Esophagus muscularis mucosa (tissue), 4 donors: ENCODE data around the gene PARD6G. TPM values are rescaled to one million over a fixed set of nuclear protein-coding genes. Genes with fewer than 3 reads are reported as not detected.

ENCODE experiments used
- DNase-seq: peaks from one replicate; pipeline ENCODE4 v3.0.0-alpha.2; 2017; ENCODE audit errors: extremely low spot score
- H3K27ac ChIP-seq, 4 donors: fragments of 200-600 bp; sonication (generic); replicated peaks in 1 of 4; 1 replicate in 3 of 4; 2 replicates in 1 of 4; pipeline ENCODE4 v1.5.1; 2016 to 2019; ENCODE audit warnings: mild to moderate bottlenecking in 1 of 4
- H3K27me3 ChIP-seq, 4 donors: fragments of 200-600 bp; sonication (generic); one replicate each; pipeline versions ENCODE4 v1.5.1 to v1.6.0; 2016 to 2019
- H3K36me3 ChIP-seq, 4 donors: fragments of 200-600 bp; sonication (generic); one replicate each; pipeline ENCODE4 v1.5.1; 2016 to 2019
- H3K4me1 ChIP-seq, 4 donors: fragments of 200-600 bp; sonication (generic); one replicate each; pipeline ENCODE4 v1.5.1; 2016 to 2019
- H3K4me3 ChIP-seq, 4 donors: fragments of 200-600 bp; sonication (generic); 1 replicate in 2 of 4; 2 replicates in 2 of 4; pipeline ENCODE4 v1.5.1; 2016 to 2019; ENCODE audit warnings: mild to moderate bottlenecking in 4 of 4, moderate library complexity in 1 of 4
- H3K9me3 ChIP-seq, 4 donors: fragments of 200-600 bp; sonication (generic); 1 replicate in 3 of 4; 2 replicates in 1 of 4; pipeline ENCODE4 v1.5.1; 2016 to 2019
- EP300 ChIP-seq: sonication (generic); formaldehyde crosslinking; IDR thresholded peaks from one replicate; pipeline ENCODE4 v1.6.1; 2017; ENCODE audit warnings: antibody characterized with exemption
- POLR2A ChIP-seq: fragments of 450-650 bp; IDR thresholded peaks from one replicate; pipeline ENCODE4 v1.6.1; 2017; ENCODE audit warnings: antibody characterized with exemption, moderate library complexity, mild to moderate bottlenecking, low read depth
- POLR2AphosphoS5 ChIP-seq, 2 donors: sonication (generic); formaldehyde crosslinking; IDR thresholded peaks; one replicate each; pipeline ENCODE4 v1.6.1; 2017; ENCODE audit warnings: antibody characterized with exemption in 2 of 2
- WGBS: methylation state at CpG from one replicate; pipeline ENCODE4 v1.1.5; 2018; 5-methylcytosine and 5-hydroxymethylcytosine counted together
- intact Hi-C: fragments of 100-400 bp; cut with DNase I; formaldehyde crosslinking; loops from one replicate; pipeline ENCODE4 v1.15.1; 2023
- total RNA-seq, 4 donors: library from RNA; depleted of rRNA; stranded (reverse); fragments of >200 nt; gene quantifications; one replicate each; pipeline versions ENCODE4 v1.1.0 to v1.2.1, GENCODE V29; 2016
- TF ChIP-seq, protein P1 (sequence below), 3 experiments: fragments of 200-600 bp in 2 of 3; fragments of 450-650 bp in 1 of 3; sonication (generic) in 2 of 3; IDR thresholded peaks; one replicate each; pipeline ENCODE4 v1.5.1; 2017 to 2019; ENCODE audit warnings: antibody characterized with exemption in 3 of 3, mild to moderate bottlenecking in 2 of 3, moderate library complexity in 1 of 3

The PARD6G gene
- total RNA-seq, 4 donors from 2014 or later, result 5.4 to 11.3 (median 10.4) TPM

- no peaks in the 10 kb centered on the region for H3K9me3 ChIP-seq
- peak; percentile 7 for DNase-seq
- intact Hi-C loops, result no loop called here
- TF ChIP-seq POLR2A (no peak), POLR2AphosphoS5 (IDR thresholded peaks at IDR 0.05) (no peak), EP300 (no peak)
- TF ChIP-seq, protein P1, sequence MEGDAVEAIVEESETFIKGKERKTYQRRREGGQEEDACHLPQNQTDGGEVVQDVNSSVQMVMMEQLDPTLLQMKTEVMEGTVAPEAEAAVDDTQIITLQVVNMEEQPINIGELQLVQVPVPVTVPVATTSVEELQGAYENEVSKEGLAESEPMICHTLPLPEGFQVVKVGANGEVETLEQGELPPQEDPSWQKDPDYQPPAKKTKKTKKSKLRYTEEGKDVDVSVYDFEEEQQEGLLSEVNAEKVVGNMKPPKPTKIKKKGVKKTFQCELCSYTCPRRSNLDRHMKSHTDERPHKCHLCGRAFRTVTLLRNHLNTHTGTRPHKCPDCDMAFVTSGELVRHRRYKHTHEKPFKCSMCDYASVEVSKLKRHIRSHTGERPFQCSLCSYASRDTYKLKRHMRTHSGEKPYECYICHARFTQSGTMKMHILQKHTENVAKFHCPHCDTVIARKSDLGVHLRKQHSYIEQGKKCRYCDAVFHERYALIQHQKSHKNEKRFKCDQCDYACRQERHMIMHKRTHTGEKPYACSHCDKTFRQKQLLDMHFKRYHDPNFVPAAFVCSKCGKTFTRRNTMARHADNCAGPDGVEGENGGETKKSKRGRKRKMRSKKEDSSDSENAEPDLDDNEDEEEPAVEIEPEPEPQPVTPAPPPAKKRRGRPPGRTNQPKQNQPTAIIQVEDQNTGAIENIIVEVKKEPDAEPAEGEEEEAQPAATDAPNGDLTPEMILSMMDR (IDR thresholded peaks at IDR 0.05), result no peak
- no peak overlapping the region for H3K4me3 ChIP-seq
- H3K27me3 ChIP-seq, result no peaks in the 10 kb centered on the region
- no peak overlapping the region for H3K27ac ChIP-seq
- no peaks in the 10 kb centered on the region for H3K4me1 ChIP-seq
- H3K36me3 ChIP-seq, result peaks cover 20 to 52% (median 41%) of the 10 kb centered on the region in 4 donors
- 86% methylated on average over 3 of the region's 3 CpGs for WGBS
Measured at GRCh38 chr18:80132180-80132812, 115.0 kb downstream of the PARD6G start.

- peak; percentile 68 for DNase-seq
- TF ChIP-seq POLR2A (no peak), EP300 (no peak), POLR2AphosphoS5 (IDR thresholded peaks at IDR 0.05) (no peak)
- TF ChIP-seq, protein P1 (IDR thresholded peaks at IDR 0.05), result no peak
- Histone ChIP-seq H3K27me3 (no peaks in the 10 kb centered on the region), H3K36me3 (peaks cover 5 to 34% (median 24%) of the 10 kb centered on the region in 4 donors), H3K9me3 (no peaks in the 10 kb centered on the region), H3K4me1 (no peaks in the 10 kb centered on the region), H3K27ac (no peak overlapping the region), H3K4me3 (no peak overlapping the region)
- intact Hi-C loops, result no loop called here
- WGBS, result 88% methylated on average over 5 of the region's 5 CpGs
Measured at GRCh38 chr18:80130555-80130954, 116.8 kb downstream of the PARD6G start.

DNA sequence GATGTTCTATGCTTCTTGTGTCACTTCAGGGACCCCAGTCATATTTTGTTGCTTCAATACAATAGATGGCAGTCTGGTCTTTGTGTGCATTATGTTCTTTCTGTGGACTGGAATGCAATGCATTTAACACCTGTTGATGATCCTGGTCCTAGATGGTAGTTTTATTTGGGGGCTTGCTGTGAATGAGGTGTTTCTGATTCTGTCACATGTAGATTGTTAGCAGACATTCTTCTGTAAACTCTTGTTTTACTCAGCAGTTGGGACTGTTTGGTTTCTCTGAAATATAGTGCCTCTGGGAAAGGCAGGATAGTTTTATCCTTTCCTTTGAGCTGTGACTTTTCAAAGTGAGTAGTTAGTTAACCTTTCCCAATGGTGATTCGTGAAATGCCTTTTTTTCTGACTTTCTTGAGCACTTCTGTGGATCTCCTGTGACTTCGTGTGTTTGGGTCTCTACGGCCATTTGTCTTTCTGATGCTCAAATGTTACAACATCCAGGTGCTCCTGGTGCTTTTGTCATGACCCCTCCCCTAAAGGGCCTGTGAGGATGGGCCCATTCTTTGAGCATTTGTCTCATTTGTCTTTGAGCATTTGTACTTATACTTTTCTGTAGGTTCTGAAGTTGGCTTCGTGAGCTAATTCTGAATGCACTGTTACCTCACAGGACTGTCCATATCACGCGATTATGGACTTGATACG lies 117.5 kb downstream of the PARD6G start:
- Histone ChIP-seq H3K36me3 (peaks cover 0 to 27% (median 20%) of the 10 kb centered on the region in 4 donors), H3K4me3 (no peak overlapping the region), H3K9me3 (no peaks in the 10 kb centered on the region), H3K27ac (no peak overlapping the region), H3K27me3 (no peaks in the 10 kb centered on the region), H3K4me1 (no peaks in the 10 kb centered on the region)
- DNase-seq, result peak; percentile 17
- TF ChIP-seq, protein P1 (IDR thresholded peaks at IDR 0.05), result no peak
- WGBS, result 93% methylated on average over 7 of the region's 7 CpGs
- intact Hi-C loops, result no loop called here

DNA sequence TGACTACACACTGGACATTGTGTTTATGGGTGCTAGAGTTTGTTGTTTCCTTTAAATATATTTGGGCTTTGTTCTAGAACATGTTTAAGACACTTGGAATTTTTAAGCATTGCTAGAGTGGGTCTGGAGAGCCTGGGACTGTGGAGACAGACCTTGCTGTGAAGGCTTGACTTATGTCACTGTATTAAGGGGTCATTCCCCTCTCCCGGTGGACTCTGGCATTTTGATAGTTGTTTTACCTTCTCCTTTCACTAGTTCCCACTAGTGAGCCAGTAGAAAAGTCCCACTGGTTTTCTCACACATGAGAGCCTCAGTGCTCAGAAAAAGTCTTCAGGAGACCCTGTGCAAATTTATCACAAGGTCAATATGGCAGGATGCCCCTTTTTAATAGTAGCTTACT lies 119.7 kb downstream of the PARD6G start:
- Histone ChIP-seq H3K4me1 (no peaks in the 10 kb centered on the region), H3K36me3 (peaks cover 0 to 7% (median 3%) of the 10 kb centered on the region in 4 donors), H3K9me3 (no peaks in the 10 kb centered on the region), H3K27ac (no peak overlapping the region), H3K27me3 (no peaks in the 10 kb centered on the region), H3K4me3 (no peak overlapping the region)
- DNase-seq, result peak; percentile 57
- TF ChIP-seq POLR2AphosphoS5 (IDR thresholded peaks at IDR 0.05), result no peak
- TF ChIP-seq POLR2A, result no peak
- intact Hi-C loops, result no loop called here
- no CpG with 5 or more reads among the region's 1 CpG for WGBS

DNA sequence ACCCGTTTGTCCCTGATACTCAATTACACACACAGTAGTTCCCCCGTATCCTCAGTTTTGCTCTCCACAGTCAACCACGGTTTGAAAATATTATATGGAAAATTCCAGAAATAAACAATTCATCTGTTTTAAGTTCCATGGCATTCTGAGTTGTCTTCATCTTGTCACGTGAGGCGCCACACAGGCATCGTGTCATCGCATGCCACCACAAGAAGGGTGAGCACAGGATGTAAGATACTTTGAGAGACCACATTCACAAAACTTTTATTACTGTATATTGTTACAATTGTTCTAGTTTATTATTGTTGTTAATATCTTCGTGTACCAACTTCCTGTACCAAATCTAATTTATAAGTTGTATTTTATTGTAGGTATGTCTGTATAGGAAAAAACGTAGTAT lies 120.5 kb downstream of the PARD6G start:
- H3K9me3 ChIP-seq, result no peaks in the 10 kb centered on the region
- H3K4me1 ChIP-seq, result no peaks in the 10 kb centered on the region
- no peak overlapping the region for H3K27ac ChIP-seq
- no peaks in the 10 kb centered on the region for H3K27me3 ChIP-seq
- no peak overlapping the region for H3K4me3 ChIP-seq
- 92% methylated on average over 9 of the region's 9 CpGs for WGBS
- TF ChIP-seq POLR2A (no peak), EP300 (no peak), POLR2AphosphoS5 (IDR thresholded peaks at IDR 0.05) (no peak)
- TF ChIP-seq, protein P1 (IDR thresholded peaks at IDR 0.05), result no peak
- H3K36me3 ChIP-seq, result peaks cover 0 to 5% (median 1%) of the 10 kb centered on the region in 4 donors
- no peak for DNase-seq
- intact Hi-C loops, result no loop called here
